Stimulated activated CD8-positive, alpha-beta memory T cell treated with anti-CD3 and anti-CD28 coated beads, Interleukin-2, amount 100 ng/mL, for 1 hour (primary cell): ENCODE data around the gene CCDC106.

ENCODE experiments used
- DNase-seq, 2 donors: peaks; one replicate each; pipeline ENCODE4 v3.0.0-alpha.2; 2020; ENCODE audit warnings: low read depth in 2 of 2

The CCDC106 gene

GRCh38 chr19:55683449-55684261 is 35.6 kb downstream of the CCDC106 start:
- no peak for DNase-seq

- no peak for DNase-seq
These were observed 37.1 kb downstream of the CCDC106 start for GRCh38 chr19:55684946-55685681.

- no peak for DNase-seq
These were observed 37.8 kb downstream of the CCDC106 start for GRCh38 chr19:55685776-55686175.

- DNase-seq: no peak
These were observed 38.5 kb downstream of the CCDC106 start for GRCh38 chr19:55686311-55687050.

- DNase-seq: no peak
These were observed 39.5 kb downstream of the CCDC106 start for GRCh38 chr19:55687281-55688201.

GRCh38 chr19:55688422-55689218 is 40.6 kb downstream of the CCDC106 start:
- DNase-seq: no peak

GRCh38 chr19:55689411-55690108 is 41.5 kb downstream of the CCDC106 start:
- DNase-seq: no peak

- DNase-seq: no peak
These were observed 42.2 kb downstream of the CCDC106 start for GRCh38 chr19:55690109-55690768.

- DNase-seq: no peak
These were observed 42.9 kb downstream of the CCDC106 start for GRCh38 chr19:55690769-55691545.

GRCh38 chr19:55691561-55692481 is 43.8 kb downstream of the CCDC106 start:
- no peak for DNase-seq

- no peak for DNase-seq
These were observed 44.7 kb downstream of the CCDC106 start for GRCh38 chr19:55692681-55693081.

- DNase-seq: no peak
These were observed 45.4 kb downstream of the CCDC106 start for GRCh38 chr19:55693336-55693974.

GRCh38 chr19:55694241-55694655 is 46.2 kb downstream of the CCDC106 start:
- no peak for DNase-seq

- DNase-seq: no peak
These were observed 46.9 kb downstream of the CCDC106 start for GRCh38 chr19:55694656-55695491.

- DNase-seq: no peak
These were observed 47.7 kb downstream of the CCDC106 start for GRCh38 chr19:55695511-55696290.
